ENCODE data around the gene DXO. TPM values are rescaled to one million over a fixed set of nuclear protein-coding genes. Genes with fewer than 3 reads are reported as not detected.
A peak's percentile ranks its signal among the peaks of the same experiment; 100 is the strongest.
"Not testable (repeated sequence)": the region's sequence is repeated elsewhere in the genome, so short reads cannot be mapped to it uniquely, and the experiment has no call there.

DXO gene
- 10 to 100 TPM; 15.6 to 16.3 TPM for total RNA-seq

DNA sequence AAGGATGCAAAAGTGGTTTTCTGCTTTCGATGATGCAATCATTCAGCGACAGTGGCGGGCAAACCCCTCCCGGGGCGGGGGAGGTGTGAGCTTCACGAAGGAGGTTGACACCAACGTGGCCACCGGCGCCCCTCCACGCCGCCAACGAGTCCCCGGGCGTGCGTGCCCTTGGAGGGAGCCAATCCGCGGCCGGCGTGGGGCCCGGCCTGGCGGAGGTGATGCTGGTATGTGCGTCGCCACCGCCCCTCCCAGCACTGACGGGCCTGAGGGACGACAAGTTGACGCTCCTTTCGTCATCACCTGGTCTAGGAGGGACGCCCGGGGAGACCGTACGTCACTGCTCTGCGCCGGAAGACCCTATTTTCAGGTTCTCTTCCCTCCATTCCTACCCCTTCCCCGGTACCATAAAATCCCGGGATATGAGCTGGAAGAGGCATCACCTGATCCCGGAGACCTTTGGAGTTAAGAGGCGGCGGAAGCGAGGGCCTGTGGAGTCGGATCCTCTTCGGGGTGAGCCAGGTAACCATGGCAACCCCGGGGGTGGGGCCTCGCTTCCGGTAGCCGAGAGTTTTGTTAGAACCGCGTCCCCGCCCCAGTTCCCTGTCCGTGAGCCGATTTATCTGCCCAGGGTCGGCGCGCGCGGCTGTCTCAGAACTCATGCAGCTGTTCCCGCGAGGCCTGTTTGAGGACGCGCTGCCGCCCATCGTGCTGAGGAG is at the start of gene DXO:
Gene DXO, minus strand, starts transcription at position 146 of the 716 bp plus-strand sequence. CDS start 463 bp downstream, outside the sequence.
- Mint-ChIP-seq H3K27ac (peak within 1 kb of the TSS; percentile 100), H3K36me3 (peaks cover 21% of the 10 kb centered on the region), H3K27me3 (no peaks in the 10 kb centered on the region), H3K4me1 (peaks cover 37% of the 10 kb centered on the region), H3K9me3 (no peaks in the 10 kb centered on the region), H3K4me3 (peak within 1 kb of the TSS; percentile 96)
- DNase-seq, result peak; percentile 99

DNA sequence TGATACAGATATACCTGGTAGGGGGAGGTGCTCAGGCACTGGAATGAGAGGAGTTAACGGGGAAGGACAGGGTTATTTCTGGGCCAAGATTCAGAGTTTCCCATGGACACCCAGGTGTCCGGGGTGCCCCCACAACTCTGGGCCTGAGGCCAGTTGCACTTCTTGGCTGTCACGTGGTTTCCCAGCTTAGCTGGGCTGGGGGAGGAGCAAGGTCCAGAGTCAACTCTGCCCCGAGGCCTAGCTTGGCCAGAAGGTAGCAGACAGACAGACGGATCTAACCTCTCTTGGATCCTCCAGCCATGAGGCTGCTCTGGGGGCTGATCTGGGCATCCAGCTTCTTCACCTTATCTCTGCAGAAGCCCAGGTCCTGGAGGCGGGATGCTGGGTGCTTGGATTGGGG is 42.6 kb upstream of the DXO start, which contains the start of gene C4B:
Gene C4B, plus strand, starts transcription at position 249 of the 400 bp plus-strand sequence. Its CDS starts 51 bp downstream, at position 300.
- H3K27ac Mint-ChIP-seq, DNase-seq, H3K27me3 Mint-ChIP-seq, H3K9me3 Mint-ChIP-seq, H3K4me1 Mint-ChIP-seq, H3K36me3 Mint-ChIP-seq, H3K4me3 Mint-ChIP-seq: not testable (repeated sequence)

GRCh38 chr6:32013738-32014137 is 41.8 kb upstream of the DXO start:
- DNase-seq, H3K9me3 Mint-ChIP-seq, H3K4me1 Mint-ChIP-seq, H3K27ac Mint-ChIP-seq, H3K27me3 Mint-ChIP-seq, H3K4me3 Mint-ChIP-seq, H3K36me3 Mint-ChIP-seq: not testable (repeated sequence)

- not testable (repeated sequence) for H3K27ac Mint-ChIP-seq, DNase-seq, H3K4me1 Mint-ChIP-seq, H3K27me3 Mint-ChIP-seq, H3K4me3 Mint-ChIP-seq, H3K9me3 Mint-ChIP-seq, H3K36me3 Mint-ChIP-seq
These were observed 41.1 kb upstream of the DXO start for GRCh38 chr6:32012941-32013617.

DNA sequence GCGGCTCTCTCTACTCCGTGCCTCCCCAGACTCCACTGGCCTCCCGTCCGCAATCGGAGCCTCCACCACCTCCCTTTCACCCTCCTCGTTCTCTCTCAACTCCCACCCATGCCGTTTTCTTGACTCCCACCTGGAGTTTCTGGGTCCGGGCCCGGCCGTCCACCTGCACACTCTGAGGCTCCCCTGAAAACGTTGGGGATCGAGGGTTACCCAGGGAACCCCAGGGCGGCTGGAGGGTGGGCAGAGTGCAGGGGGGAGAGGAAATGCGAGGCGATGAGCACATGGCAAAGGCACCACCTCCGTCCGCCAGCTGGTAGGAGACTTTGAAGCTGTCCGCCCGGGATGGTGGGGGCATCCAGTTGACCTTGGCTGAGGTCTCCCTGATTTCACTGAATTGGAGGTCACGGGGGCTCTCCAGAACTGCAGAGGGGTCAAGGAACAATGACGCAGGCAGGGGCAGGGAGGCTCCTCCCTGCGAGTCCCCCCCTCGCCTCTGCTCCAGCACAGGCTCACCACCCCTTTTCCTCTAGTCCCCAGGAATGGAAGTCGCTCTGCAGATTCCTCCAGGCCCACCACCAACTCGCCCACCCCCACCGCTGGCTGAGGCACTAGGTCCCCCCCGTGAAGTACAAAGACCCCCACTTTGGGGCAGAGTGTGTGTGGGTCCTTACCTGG is 39.1 kb upstream of the DXO start:
- H3K4me3 Mint-ChIP-seq, H3K27me3 Mint-ChIP-seq, H3K27ac Mint-ChIP-seq: not testable (repeated sequence)

GRCh38 chr6:32009537-32009936 is 37.6 kb upstream of the DXO start:
- not testable (repeated sequence) for H3K4me1 Mint-ChIP-seq, H3K27ac Mint-ChIP-seq, H3K36me3 Mint-ChIP-seq, H3K4me3 Mint-ChIP-seq, H3K9me3 Mint-ChIP-seq, H3K27me3 Mint-ChIP-seq, DNase-seq

More for the DNA sequence above, 39.1 kb upstream of the DXO start:
- H3K9me3 Mint-ChIP-seq, H3K4me1 Mint-ChIP-seq, DNase-seq, H3K36me3 Mint-ChIP-seq: not testable (repeated sequence)

GRCh38 chr6:32008616-32009015 is 36.7 kb upstream of the DXO start:
- not testable (repeated sequence) for H3K4me3 Mint-ChIP-seq, H3K27me3 Mint-ChIP-seq, H3K36me3 Mint-ChIP-seq, H3K4me1 Mint-ChIP-seq, DNase-seq, H3K27ac Mint-ChIP-seq, H3K9me3 Mint-ChIP-seq

- H3K4me3 Mint-ChIP-seq, H3K27ac Mint-ChIP-seq, H3K27me3 Mint-ChIP-seq, H3K9me3 Mint-ChIP-seq, H3K36me3 Mint-ChIP-seq, DNase-seq, H3K4me1 Mint-ChIP-seq: not testable (repeated sequence)
These were observed 36.1 kb upstream of the DXO start for GRCh38 chr6:32008037-32008436.

GRCh38 chr6:32007086-32007485 is 35.1 kb upstream of the DXO start:
- H3K4me3 Mint-ChIP-seq, H3K4me1 Mint-ChIP-seq: not testable (repeated sequence)

GRCh38 chr6:32005991-32006529 is 34.1 kb upstream of the DXO start:
- not testable (repeated sequence) for H3K36me3 Mint-ChIP-seq, DNase-seq, H3K27me3 Mint-ChIP-seq, H3K9me3 Mint-ChIP-seq, H3K4me1 Mint-ChIP-seq, H3K4me3 Mint-ChIP-seq, H3K27ac Mint-ChIP-seq

More at GRCh38 chr6:32007086-32007485, 35.1 kb upstream of the DXO start:
- DNase-seq, H3K27me3 Mint-ChIP-seq, H3K9me3 Mint-ChIP-seq, H3K27ac Mint-ChIP-seq, H3K36me3 Mint-ChIP-seq: not testable (repeated sequence)

- H3K4me3 Mint-ChIP-seq, H3K36me3 Mint-ChIP-seq, H3K9me3 Mint-ChIP-seq, H3K27ac Mint-ChIP-seq, H3K27me3 Mint-ChIP-seq, DNase-seq, H3K4me1 Mint-ChIP-seq: not testable (repeated sequence)
These were observed 33.6 kb upstream of the DXO start for GRCh38 chr6:32005538-32005880.

- peak overlapping the region; percentile 38 for H3K27ac Mint-ChIP-seq
- not testable (repeated sequence) for H3K27me3 Mint-ChIP-seq, DNase-seq, H3K36me3 Mint-ChIP-seq, H3K4me3 Mint-ChIP-seq, H3K4me1 Mint-ChIP-seq, H3K9me3 Mint-ChIP-seq
These were observed 33.1 kb upstream of the DXO start for GRCh38 chr6:32004864-32005537.

DNA sequence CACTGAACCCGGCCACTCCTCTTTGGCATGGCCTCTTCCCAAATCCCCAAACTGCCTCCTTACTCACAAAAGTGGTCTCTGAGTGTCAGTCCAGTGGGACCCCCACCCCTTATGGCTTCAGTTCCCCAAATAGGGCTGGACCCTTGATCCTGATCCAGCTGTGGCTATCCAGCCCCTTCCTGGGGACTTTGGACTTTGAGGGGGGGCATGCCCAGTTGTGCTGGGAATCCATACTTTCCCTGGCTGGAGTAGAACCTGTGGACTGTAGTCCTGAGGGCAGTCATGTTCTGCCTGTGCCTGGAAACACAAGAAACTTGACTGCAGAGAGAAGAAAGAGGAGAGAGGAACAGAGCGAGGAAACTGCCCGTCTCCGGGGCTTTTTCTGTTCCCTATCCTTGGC is 32.5 kb upstream of the DXO start:
- not testable (repeated sequence) for H3K36me3 Mint-ChIP-seq, H3K4me1 Mint-ChIP-seq, H3K9me3 Mint-ChIP-seq, H3K27me3 Mint-ChIP-seq, DNase-seq, H3K27ac Mint-ChIP-seq, H3K4me3 Mint-ChIP-seq

GRCh38 chr6:32003301-32003700 is 31.4 kb upstream of the DXO start:
- not testable (repeated sequence) for H3K27ac Mint-ChIP-seq, H3K4me1 Mint-ChIP-seq, DNase-seq, H3K9me3 Mint-ChIP-seq, H3K4me3 Mint-ChIP-seq, H3K27me3 Mint-ChIP-seq, H3K36me3 Mint-ChIP-seq
